ENCODE data around the gene MUC4. TPM values are rescaled to one million over a fixed set of nuclear protein-coding genes. Genes with fewer than 3 reads are reported as not detected.

The MUC4 gene
- total RNA-seq, 2 experiments from 2014 or later = 0.03 to 0.26 TPM

DNA sequence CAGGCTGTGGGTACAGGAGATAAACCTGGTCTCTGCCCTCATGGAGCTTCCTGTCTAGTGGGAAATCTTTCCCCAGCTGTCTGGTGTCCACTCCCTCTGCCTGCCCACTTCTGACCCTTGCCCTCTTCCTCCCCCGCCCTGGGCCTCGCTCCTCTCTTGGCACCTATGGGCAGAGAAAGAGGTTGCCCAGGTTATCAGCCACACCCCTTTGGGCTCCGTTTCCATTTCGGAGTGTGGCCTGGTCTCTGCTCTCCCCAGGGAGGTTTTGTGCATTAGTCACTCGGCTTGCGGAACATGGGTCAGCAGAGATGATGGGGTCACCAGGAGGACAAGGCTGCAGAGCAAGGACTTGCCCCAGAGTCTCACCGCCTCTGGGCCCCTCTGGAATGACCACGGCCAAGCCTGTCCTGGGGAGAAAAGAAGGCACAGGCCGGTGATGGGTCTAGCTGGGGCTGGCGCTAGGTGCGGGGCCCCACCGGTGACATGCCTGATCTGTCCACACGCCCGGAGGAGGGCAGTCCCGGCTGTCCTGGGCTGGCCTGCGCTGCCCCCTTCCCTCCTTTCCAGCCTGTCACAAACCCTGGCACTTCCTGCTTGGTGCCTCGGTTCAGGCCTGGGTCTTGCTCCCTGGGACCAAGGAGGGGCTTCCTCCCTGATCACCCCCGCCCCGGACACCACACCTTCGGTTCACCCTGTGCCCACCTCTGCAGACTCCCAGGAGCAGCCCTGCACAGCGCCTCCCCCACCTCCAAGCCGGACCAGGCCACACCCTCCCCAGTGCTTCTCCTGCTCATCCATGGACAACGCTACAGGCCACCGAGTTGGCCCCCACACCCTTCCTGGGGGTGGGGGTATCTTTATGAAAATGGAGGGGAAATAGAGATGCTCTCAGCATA lies 35.6 kb upstream of the MUC4 start:
- H3K27me3 Mint-ChIP-seq = peaks cover 8% of the 10 kb centered on the region
- CTCF ChIA-PET = interaction anchor here (1.7 kb wide), 1 partner anchor 12 kb away, joined by 3 read pairs; no protein-coding TSS in a partner anchor
- H3K36me3 Mint-ChIP-seq = no peaks in the 10 kb centered on the region
- DNase-seq (no peak), ATAC-seq (no peak)
- peaks cover 15% of the 10 kb centered on the region for H3K4me1 Mint-ChIP-seq
- H3K27ac Mint-ChIP-seq = no peak overlapping the region
- H3K4me3 Mint-ChIP-seq = no peak overlapping the region
- H3K9me3 Mint-ChIP-seq (ENCODE audit: low read depth) = no peaks in the 10 kb centered on the region

GRCh38 chr3:195845483-195845882 lies 33.8 kb upstream of the MUC4 start:
- Mint-ChIP-seq H3K4me1 (peaks cover 7% of the 10 kb centered on the region), H3K27me3 (peaks cover 4% of the 10 kb centered on the region), H3K36me3 (no peaks in the 10 kb centered on the region), H3K27ac (no peak overlapping the region), H3K9me3 (ENCODE audit: low read depth) (no peaks in the 10 kb centered on the region), H3K4me3 (no peak overlapping the region)
- ATAC-seq = no peak
- no peak for DNase-seq
- CTCF ChIA-PET = no interaction called here

GRCh38 chr3:195844671-195845218 lies 33.0 kb upstream of the MUC4 start:
- CTCF ChIA-PET = no interaction called here
- ATAC-seq = no peak

GRCh38 chr3:195839260-195840010 lies 27.7 kb upstream of the MUC4 start:
- Mint-ChIP-seq H3K27me3 (peaks cover 8% of the 10 kb centered on the region), H3K36me3 (no peaks in the 10 kb centered on the region), H3K9me3 (ENCODE audit: low read depth) (no peaks in the 10 kb centered on the region), H3K4me3 (no peak overlapping the region), H3K4me1 (no peaks in the 10 kb centered on the region), H3K27ac (no peak overlapping the region)
- no peak for DNase-seq
- ATAC-seq = no peak
- CTCF ChIA-PET = interaction anchor here (0.8 to 5.1 kb wide), 4 partner anchors 10 to 76 kb away, joined by 3 to 48 read pairs (median 4); no protein-coding TSS in a partner anchor

More at GRCh38 chr3:195844671-195845218, 33.0 kb upstream of the MUC4 start:
- no peak overlapping the region for H3K27ac Mint-ChIP-seq
- H3K27me3 Mint-ChIP-seq = peaks cover 4% of the 10 kb centered on the region
- H3K36me3 Mint-ChIP-seq = no peaks in the 10 kb centered on the region
- H3K9me3 Mint-ChIP-seq (ENCODE audit: low read depth) = no peaks in the 10 kb centered on the region
- DNase-seq = no peak
- peaks cover 5% of the 10 kb centered on the region for H3K4me1 Mint-ChIP-seq
- H3K4me3 Mint-ChIP-seq = no peak overlapping the region

GRCh38 chr3:195838714-195839113 lies 27.0 kb upstream of the MUC4 start:
- ATAC-seq (no peak), DNase-seq (no peak)
- CTCF ChIA-PET = interaction anchor here (0.8 to 5.1 kb wide), 3 partner anchors 11 to 21 kb away, joined by 4 to 48 read pairs (median 5); no protein-coding TSS in a partner anchor
- no peaks in the 10 kb centered on the region for H3K4me1 Mint-ChIP-seq
- no peaks in the 10 kb centered on the region for H3K36me3 Mint-ChIP-seq
- H3K27me3 Mint-ChIP-seq = peaks cover 6% of the 10 kb centered on the region
- H3K9me3 Mint-ChIP-seq (ENCODE audit: low read depth) = no peaks in the 10 kb centered on the region
- no peak overlapping the region for H3K27ac Mint-ChIP-seq
- H3K4me3 Mint-ChIP-seq = no peak overlapping the region

GRCh38 chr3:195836476-195837135 lies 24.9 kb upstream of the MUC4 start:
- no peak for ATAC-seq
- Mint-ChIP-seq H3K4me3 (no peak overlapping the region), H3K27ac (no peak overlapping the region), H3K4me1 (no peaks in the 10 kb centered on the region), H3K9me3 (ENCODE audit: low read depth) (no peaks in the 10 kb centered on the region), H3K27me3 (peaks cover 6% of the 10 kb centered on the region), H3K36me3 (no peaks in the 10 kb centered on the region)
- CTCF ChIA-PET = interaction anchor here (1.5 to 2.1 kb wide), 2 partner anchors 9 to 14 kb away, joined by 3 to 7 read pairs; no protein-coding TSS in a partner anchor
- no peak for DNase-seq

- Mint-ChIP-seq H3K27ac (no peak overlapping the region), H3K4me3 (no peak overlapping the region), H3K9me3 (ENCODE audit: low read depth) (no peaks in the 10 kb centered on the region), H3K4me1 (no peaks in the 10 kb centered on the region), H3K27me3 (peaks cover 6% of the 10 kb centered on the region), H3K36me3 (no peaks in the 10 kb centered on the region)
- ATAC-seq = peak; percentile 16
- no peak for DNase-seq
- CTCF ChIA-PET = interaction anchor here (1.5 to 2.1 kb wide), 2 partner anchors 8 to 14 kb away, joined by 3 to 7 read pairs; no protein-coding TSS in a partner anchor
Measured at GRCh38 chr3:195835791-195836190, 24.1 kb upstream of the MUC4 start.

- no peak for DNase-seq
- no peaks in the 10 kb centered on the region for H3K4me1 Mint-ChIP-seq
- ATAC-seq = no peak
- no peak overlapping the region for H3K27ac Mint-ChIP-seq
- H3K4me3 Mint-ChIP-seq = no peak overlapping the region
- CTCF ChIA-PET = interaction anchor here (0.9 to 2.1 kb wide), 3 partner anchors 7 to 36 kb away, joined by 3 to 7 read pairs (median 3); no protein-coding TSS in a partner anchor
- peaks cover 6% of the 10 kb centered on the region for H3K27me3 Mint-ChIP-seq
- H3K9me3 Mint-ChIP-seq (ENCODE audit: low read depth) = no peaks in the 10 kb centered on the region
- H3K36me3 Mint-ChIP-seq = no peaks in the 10 kb centered on the region
Measured at GRCh38 chr3:195834675-195835583, 23.2 kb upstream of the MUC4 start.

DNA sequence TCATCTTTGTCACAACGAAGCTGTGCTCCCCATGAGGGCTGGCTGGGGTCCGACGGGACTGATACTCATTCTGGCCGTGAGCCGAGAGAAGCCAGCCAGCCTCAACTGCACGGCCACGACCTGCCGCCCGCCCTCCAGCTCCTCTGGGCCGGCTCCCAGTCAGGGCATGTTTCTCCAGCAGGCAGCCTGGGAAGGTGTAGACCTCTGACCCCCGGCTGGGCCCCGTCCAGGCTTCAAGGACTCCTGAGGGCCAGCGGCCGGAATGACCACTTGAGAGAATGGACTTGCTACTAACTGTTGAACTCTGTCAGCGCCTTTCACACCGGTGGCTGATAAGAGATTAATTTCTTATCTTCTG lies 18.1 kb upstream of the MUC4 start:
- Mint-ChIP-seq H3K9me3 (ENCODE audit: low read depth) (no peaks in the 10 kb centered on the region), H3K4me1 (no peaks in the 10 kb centered on the region), H3K27ac (no peak overlapping the region), H3K36me3 (no peaks in the 10 kb centered on the region), H3K27me3 (no peaks in the 10 kb centered on the region), H3K4me3 (no peak overlapping the region)
- ATAC-seq = no peak
- CTCF ChIA-PET = no interaction called here
- DNase-seq = no peak

GRCh38 chr3:195828762-195829161 lies 17.0 kb upstream of the MUC4 start:
- Mint-ChIP-seq H3K9me3 (ENCODE audit: low read depth) (no peaks in the 10 kb centered on the region), H3K27ac (no peak overlapping the region), H3K4me1 (no peaks in the 10 kb centered on the region), H3K4me3 (no peak overlapping the region), H3K36me3 (no peaks in the 10 kb centered on the region), H3K27me3 (peaks cover under 1% of the 10 kb centered on the region)
- CTCF ChIA-PET = interaction anchor here (1.5 to 1.6 kb wide), 2 partner anchors 7 to 22 kb away, joined by 3 to 5 read pairs; no protein-coding TSS in a partner anchor
- no peak for DNase-seq
- no peak for ATAC-seq

DNA sequence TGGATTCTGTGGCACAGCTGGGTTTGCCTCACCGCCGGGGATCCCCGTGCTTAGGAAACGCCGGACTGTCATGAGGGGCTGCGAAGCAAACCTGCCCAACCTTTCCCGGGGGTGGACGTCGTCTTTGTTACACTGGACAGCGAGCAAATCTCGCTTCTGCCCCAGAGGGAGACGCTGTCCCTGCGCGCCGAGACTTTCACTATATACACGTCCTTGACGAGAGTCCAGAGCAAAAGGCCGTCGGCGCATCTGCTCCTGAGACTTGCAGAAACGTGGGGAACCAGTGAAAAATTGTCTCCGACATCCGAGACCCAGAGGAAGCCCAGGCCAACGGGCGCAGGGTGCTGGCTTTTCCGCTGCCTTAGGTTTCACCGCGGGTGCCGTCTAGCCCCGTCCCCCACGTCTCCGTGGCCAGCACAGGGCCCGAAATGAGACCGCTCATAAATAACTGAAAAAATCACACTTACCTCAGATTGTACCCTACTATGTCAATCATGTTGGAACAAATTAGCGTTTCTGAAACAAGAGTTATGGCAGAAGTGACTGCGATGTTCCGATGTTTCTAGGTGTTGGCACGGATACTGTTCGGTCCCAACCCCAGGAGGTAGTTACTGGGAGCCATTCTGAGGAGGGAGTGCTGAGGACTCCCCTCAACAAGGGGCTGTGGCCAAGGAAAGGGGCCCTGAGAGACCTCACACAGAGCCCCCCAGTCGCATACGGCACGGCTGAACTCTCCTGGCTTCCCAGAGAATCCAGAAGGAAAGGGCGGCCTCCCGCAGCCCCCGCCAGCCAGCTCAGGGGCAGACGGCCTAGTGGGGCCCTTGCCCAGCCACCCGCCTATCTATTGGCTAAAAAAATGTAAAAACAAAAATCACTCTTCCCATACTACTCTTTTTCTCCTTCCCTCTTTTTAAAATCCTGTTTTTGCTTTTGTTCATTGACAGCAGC lies 14.4 kb upstream of the MUC4 start:
- no peaks in the 10 kb centered on the region for H3K4me1 Mint-ChIP-seq
- no peaks in the 10 kb centered on the region for H3K9me3 Mint-ChIP-seq (ENCODE audit: low read depth)
- DNase-seq = no peak
- CTCF ChIA-PET = no interaction called here
- no peak overlapping the region for H3K4me3 Mint-ChIP-seq
- H3K27ac Mint-ChIP-seq = no peak overlapping the region
- no peak for ATAC-seq
- H3K36me3 Mint-ChIP-seq = no peaks in the 10 kb centered on the region
- peaks cover 11% of the 10 kb centered on the region for H3K27me3 Mint-ChIP-seq

All from activated CD8-positive, alpha-beta memory T cell treated with anti-CD3 and anti-CD28 coated beads, Interleukin-2, amount 10 ng/mL, durations not matched to agents 7 days and 5 days (primary cell).